PC-9 (cell line): ENCODE data around the gene RNF4. TPM values are rescaled to one million over a fixed set of nuclear protein-coding genes. Genes with fewer than 3 reads are reported as not detected.

Experiments
- BruUV-seq: library from RNA; stranded (reverse); fragments of 400-500 nt; replicated peaks from 2 replicates; lab custom pipeline; 2021; lab: Mats Ljungman, UMichigan
- CTCF ChIA-PET: fragments of 300-600 bp; sonication (Branson Sonifier 250); formaldehyde crosslinking; loops from one replicate; lab custom pipeline; 2022; ENCODE audit warnings: antibody characterized with exemption; lab: Charles Lee
- POLR2A ChIA-PET: fragments of 300-600 bp; sonication (Branson Sonifier 250); formaldehyde crosslinking; loops from one replicate; lab custom pipeline; 2022; ENCODE audit warnings: antibody characterized with exemption; ENCODE audit not compliant: unreplicated experiment; lab: Charles Lee
- DNase-seq, 2 experiments: peaks; one replicate each; pipeline versions ENCODE4 v3.0.0 to v3.0.0-alpha.2; 2015 to 2022; ENCODE audit warnings: mixed read lengths in 1 of 2
- H2AFZ ChIP-seq: fragments of 200-600 bp; sonication (generic); 2 replicates; pipeline ENCODE4 v1.8.1; 2017; ENCODE audit warnings: antibody characterized with exemption
- H3F3A ChIP-seq: fragments of 200-600 bp; sonication (generic); 2 replicates; pipeline ENCODE4 v1.8.1; 2017; ENCODE audit warnings: antibody characterized with exemption, mild to moderate bottlenecking, low read depth; ENCODE audit not compliant: insufficient read depth
- H3K27ac ChIP-seq: fragments of 200-600 bp; sonication (generic); 2 replicates; pipeline ENCODE4 v1.6.1; 2016; ENCODE audit warnings: mixed run types
- H3K27me3 ChIP-seq: fragments of 200-600 bp; sonication (generic); 2 replicates; pipeline ENCODE4 v1.6.1; 2016; ENCODE audit warnings: low read depth, mixed run types; ENCODE audit not compliant: insufficient read depth
- H3K36me3 ChIP-seq: fragments of 200-600 bp; sonication (generic); 2 replicates; pipeline ENCODE4 v1.6.1; 2016; ENCODE audit warnings: low read depth, mixed run types
- H3K4me1 ChIP-seq: fragments of 200-600 bp; sonication (generic); replicated peaks from 2 replicates; pipeline ENCODE4 v1.6.1; 2016; ENCODE audit warnings: mixed run types; ENCODE audit not compliant: insufficient read depth
- H3K4me2 ChIP-seq: fragments of 200-600 bp; sonication (generic); 2 replicates; pipeline ENCODE4 v1.6.1; 2017; ENCODE audit warnings: mixed run types
- H3K4me3 ChIP-seq: fragments of 200-600 bp; sonication (generic); 2 replicates; pipeline ENCODE4 v1.6.1; 2016; ENCODE audit warnings: mixed run types
- H3K79me2 ChIP-seq: fragments of 200-600 bp; sonication (generic); 2 replicates; pipeline ENCODE4 v1.6.1; 2017; ENCODE audit warnings: low read depth, mixed run types
- H3K9me2 ChIP-seq: fragments of 200-600 bp; sonication (generic); 2 replicates; pipeline ENCODE4 v1.8.1; 2017; ENCODE audit warnings: mild to moderate bottlenecking; ENCODE audit not compliant: insufficient read depth
- H3K9me3 ChIP-seq: fragments of 200-600 bp; sonication (generic); 2 replicates; pipeline ENCODE4 v1.8.1; 2016; ENCODE audit warnings: low read depth; ENCODE audit not compliant: insufficient read depth
- H4K20me1 ChIP-seq: fragments of 200-600 bp; sonication (generic); 2 replicates; pipeline ENCODE4 v1.8.1; 2017; ENCODE audit not compliant: insufficient read depth
- CTCF ChIP-seq: fragments of 200-600 bp; sonication (generic); conservative IDR thresholded peaks from 2 replicates; pipeline ENCODE4 v1.6.1; 2017; ENCODE audit warnings: mixed run types, antibody characterized with exemption, mild to moderate bottlenecking, moderate library complexity
- EZH2 ChIP-seq: fragments of 200-600 bp; sonication (generic); IDR thresholded peaks from 2 replicates; pipeline ENCODE4 v1.8.0; 2017; ENCODE audit warnings: antibody characterized with exemption, low read depth
- intact Hi-C: fragments of 100-400 bp; cut with micrococcal nuclease; formaldehyde crosslinking; loops from one replicate; pipeline ENCODE4 v1.10.0; 2022; ENCODE audit not compliant: unreplicated experiment
- total RNA-seq: library from RNA; stranded (reverse); gene quantifications from 2 replicates; pipeline ENCODE4 v1.2.3, GENCODE V29; 2021

The RNF4 gene
- total RNA-seq, 1 experiment from 2014 or later, result 63.5 TPM

DNA sequence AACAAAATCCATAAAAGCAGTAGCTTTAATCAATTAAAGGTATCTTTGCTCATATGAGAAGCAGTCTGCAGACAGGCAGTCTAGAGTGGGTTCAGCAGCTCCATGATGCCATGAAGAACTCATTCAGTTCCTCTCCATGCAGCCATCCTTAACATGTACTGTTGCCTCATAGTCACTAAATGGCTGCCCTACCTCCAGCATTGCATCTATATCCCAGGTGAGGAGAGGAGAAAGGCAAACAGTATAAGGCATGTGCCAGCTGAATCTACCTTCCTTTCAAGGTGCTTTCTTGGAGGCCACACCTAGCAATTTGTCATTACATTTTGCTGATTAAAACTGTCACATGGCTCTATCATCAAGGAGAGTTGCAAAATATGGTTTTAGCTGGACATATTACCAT lies 36.9 kb upstream of the RNF4 start:
- no peaks in the 10 kb centered on the region for H3K36me3 ChIP-seq
- H2AFZ ChIP-seq, result no peak overlapping the region
- intact Hi-C loops, result no loop called here
- no peak for DNase-seq
- peaks cover 27% of the 10 kb centered on the region for H3F3A ChIP-seq
- H3K4me2 ChIP-seq, result no peak overlapping the region
- H3K27me3 ChIP-seq, result peaks cover 39% of the 10 kb centered on the region
- no TSS peak for BruUV-seq
- TF ChIP-seq CTCF, result no peak
- no peak for TF ChIP-seq EZH2
- ChIA-PET POLR2A (no interaction called here), CTCF (no interaction called here)
- H3K9me2 ChIP-seq, result no peaks in the 10 kb centered on the region
- no peaks in the 10 kb centered on the region for H3K79me2 ChIP-seq
- no peak overlapping the region for H3K27ac ChIP-seq
- peaks cover 29% of the 10 kb centered on the region for H4K20me1 ChIP-seq
- no peak overlapping the region for H3K4me3 ChIP-seq
- no peaks in the 10 kb centered on the region for H3K9me3 ChIP-seq
- H3K4me1 ChIP-seq, result no peaks in the 10 kb centered on the region

GRCh38 chr4:2432991-2433530 lies 35.8 kb upstream of the RNF4 start:
- DNase-seq, result no peak
- Histone ChIP-seq H3F3A (peaks cover 27% of the 10 kb centered on the region), H3K4me3 (no peak overlapping the region), H3K9me2 (no peaks in the 10 kb centered on the region), H3K4me2 (no peak overlapping the region), H3K36me3 (no peaks in the 10 kb centered on the region), H2AFZ (no peak overlapping the region), H3K27ac (no peak overlapping the region), H3K79me2 (no peaks in the 10 kb centered on the region), H3K9me3 (no peaks in the 10 kb centered on the region), H3K4me1 (no peaks in the 10 kb centered on the region), H3K27me3 (peaks cover 40% of the 10 kb centered on the region), H4K20me1 (peaks cover 26% of the 10 kb centered on the region)
- POLR2A ChIA-PET, result no interaction called here
- BruUV-seq, result no TSS peak
- intact Hi-C loops, result no loop called here
- CTCF ChIA-PET, result no interaction called here
- TF ChIP-seq EZH2 (no peak), CTCF (no peak)

- no peak overlapping the region for H3K27ac ChIP-seq
- H4K20me1 ChIP-seq, result peaks cover 24% of the 10 kb centered on the region
- H3K27me3 ChIP-seq, result peaks cover 40% of the 10 kb centered on the region
- H3K9me2 ChIP-seq, result no peaks in the 10 kb centered on the region
- no TSS peak for BruUV-seq
- peaks cover 27% of the 10 kb centered on the region for H3F3A ChIP-seq
- intact Hi-C loops, result no loop called here
- no peaks in the 10 kb centered on the region for H3K79me2 ChIP-seq
- TF ChIP-seq EZH2 (no peak), CTCF (no peak)
- no peak for DNase-seq
- H3K4me2 ChIP-seq, result no peak overlapping the region
- H3K9me3 ChIP-seq, result no peaks in the 10 kb centered on the region
- no peaks in the 10 kb centered on the region for H3K36me3 ChIP-seq
- ChIA-PET POLR2A (no interaction called here), CTCF (no interaction called here)
- no peak overlapping the region for H3K4me3 ChIP-seq
- H2AFZ ChIP-seq, result no peak overlapping the region
- H3K4me1 ChIP-seq, result no peaks in the 10 kb centered on the region
Measured at GRCh38 chr4:2433609-2434350, 35.1 kb upstream of the RNF4 start.
